Activated naive CD4-positive, alpha-beta T cell treated with anti-CD3 and anti-CD28 coated beads, Interleukin-2, amount 10 ng/mL, durations not matched to agents 5 hours and 36 hours (primary cell): ENCODE data around the gene S100A9. TPM values are rescaled to one million over a fixed set of nuclear protein-coding genes. Genes with fewer than 3 reads are reported as not detected.

Source experiments
- total RNA-seq, 2 experiments: library from RNA; stranded (reverse); gene quantifications; one replicate each; pipeline ENCODE4 v1.2.3, GENCODE V29; 2021

S100A9 gene
- not detected for total RNA-seq

GRCh38 chr1:153357853-153358690 lies at the start of gene S100A9:
TSS of gene S100A9 (plus strand) at chr1:153357854. CDS start at chr1:153358284, 430 bp downstream.

GRCh38 chr1:153312570-153313186 lies 45.0 kb upstream of the S100A9 start, which contains the start of gene PGLYRP3:
TSS of gene PGLYRP3 (minus strand) at chr1:153312952. CDS start at chr1:153310665, 2,287 bp downstream.

GRCh38 chr1:153348511-153349362 lies 8.9 kb upstream of the S100A9 start, which contains the start of gene PGLYRP4:
TSS of gene PGLYRP4 (minus strand) at chr1:153348841. CDS start at chr1:153347932, 909 bp downstream.

GRCh38 chr1:153375511-153375910 lies 17.9 kb downstream of the S100A9 start, which contains the start of gene S100A12:
TSS of gene S100A12 (minus strand) at chr1:153375621. CDS start at chr1:153374592, 1,029 bp downstream.

GRCh38 chr1:153390938-153391710 lies 33.5 kb downstream of the S100A9 start, which contains the start of gene S100A8:
TSS of gene S100A8 (minus strand) at chr1:153391073. CDS start at chr1:153390535, 538 bp downstream.

Other genes with a start within 250 kb of the S100A9 start
- not detected for gene SPRR2F, start 244.3 kb upstream of the S100A9 start, total RNA-seq
- not detected for gene SPRR2G, start 207.0 kb upstream of the S100A9 start, total RNA-seq
- gene LELP1, start 154.4 kb upstream of the S100A9 start, total RNA-seq: not detected
- gene PRR9, start 140.3 kb upstream of the S100A9 start, total RNA-seq: not detected
- not detected for gene LORICRIN, start 98.2 kb upstream of the S100A9 start, total RNA-seq
- not detected for gene PGLYRP3, start 44.9 kb upstream of the S100A9 start, total RNA-seq
- not detected for gene PGLYRP4, start 9.0 kb upstream of the S100A9 start, total RNA-seq
- gene S100A12, start 17.8 kb downstream of the S100A9 start, total RNA-seq: not detected
- not detected for gene S100A8, start 33.2 kb downstream of the S100A9 start, total RNA-seq
- gene S100A7A, start 58.7 kb downstream of the S100A9 start, total RNA-seq: not detected
- gene S100A7, start 102.8 kb downstream of the S100A9 start, total RNA-seq: not detected
- gene S100A6, start 178.1 kb downstream of the S100A9 start, total RNA-seq: 100 to 1,000 TPM; 451 to 469 TPM
- gene S100A5, start 183.1 kb downstream of the S100A9 start, total RNA-seq: 1 to 10 TPM; 3.8 to 4.6 TPM
- 100 to 1,000 TPM; 603 to 650 TPM for gene S100A4, start 188.0 kb downstream of the S100A9 start, total RNA-seq
- gene S100A3, start 191.4 kb downstream of the S100A9 start, total RNA-seq: not detected
- gene S100A2, start 208.0 kb downstream of the S100A9 start, total RNA-seq: under 1 TPM; 0.33 to 0.60 TPM